BE2C (cell line): Measurements from ENCODE around the gene CNGB1.

ENCODE experiments used
- DNase-seq: peaks from one replicate; pipeline ENCODE4 v3.0.0-alpha.2; 2020
- H3K27me3 ChIP-seq: fragments of 250-450 bp; sonication (Bioruptor Pico); 2 replicates; pipeline ENCODE4 v1.5.1; 2020; ENCODE audit warnings: mild to moderate bottlenecking
- H3K36me3 ChIP-seq: fragments of 250-450 bp; sonication (Bioruptor Pico); 2 replicates; pipeline ENCODE4 v1.5.1; 2020; ENCODE audit warnings: mild to moderate bottlenecking
- H3K4me1 ChIP-seq: fragments of 250-450 bp; sonication (Bioruptor Pico); 2 replicates; pipeline ENCODE4 v1.5.1; 2020
- H3K4me3 ChIP-seq: 2 replicates; pipeline ENCODE4 v1.5.1; 2011; ENCODE audit warnings: low read depth, low read length
- H3K9me3 ChIP-seq: fragments of 250-450 bp; sonication (Bioruptor Pico); 2 replicates; pipeline ENCODE4 v1.5.1; 2020
- CTCF ChIP-seq: IDR thresholded peaks from 2 replicates; pipeline ENCODE4 v1.5.1; 2012; ENCODE audit warnings: mild to moderate bottlenecking, low read depth, low read length

The CNGB1 gene

GRCh38 chr16:57951204-57951960 is 19.5 kb downstream of the CNGB1 start:
- no peaks in the 10 kb centered on the region for H3K36me3 ChIP-seq
- no peak overlapping the region for H3K4me3 ChIP-seq
- peaks cover 8% of the 10 kb centered on the region for H3K4me1 ChIP-seq
- no peak for TF ChIP-seq CTCF
- no peaks in the 10 kb centered on the region; the same call in 1 of the 2 replicates for H3K9me3 ChIP-seq
- DNase-seq, result no peak
- H3K27me3 ChIP-seq, result no peaks in the 10 kb centered on the region

- no peak for TF ChIP-seq CTCF
- no peaks in the 10 kb centered on the region for H3K27me3 ChIP-seq
- DNase-seq, result no peak
Observed at GRCh38 chr16:57950382-57950781, 20.5 kb downstream of the CNGB1 start.

GRCh38 chr16:57949595-57950238 is 21.2 kb downstream of the CNGB1 start:
- H3K36me3 ChIP-seq, result no peaks in the 10 kb centered on the region; the same call in 1 of the 2 replicates
- peaks cover 19% of the 10 kb centered on the region for H3K4me1 ChIP-seq
- DNase-seq, result no peak
- no peaks in the 10 kb centered on the region; the same call in 1 of the 2 replicates for H3K9me3 ChIP-seq
- no peaks in the 10 kb centered on the region for H3K27me3 ChIP-seq
- TF ChIP-seq CTCF, result no peak
- no peak overlapping the region for H3K4me3 ChIP-seq

More at GRCh38 chr16:57950382-57950781, 20.5 kb downstream of the CNGB1 start:
- Histone ChIP-seq H3K4me1 (peaks cover 14% of the 10 kb centered on the region), H3K36me3 (no peaks in the 10 kb centered on the region; the same call in 1 of the 2 replicates), H3K4me3 (no peak overlapping the region), H3K9me3 (no peaks in the 10 kb centered on the region; the same call in 1 of the 2 replicates)

GRCh38 chr16:57949013-57949412 is 21.9 kb downstream of the CNGB1 start:
- no peak for DNase-seq
- Histone ChIP-seq H3K4me3 (no peak overlapping the region), H3K36me3 (no peaks in the 10 kb centered on the region; the same call in 1 of the 2 replicates), H3K27me3 (no peaks in the 10 kb centered on the region), H3K4me1 (peaks cover 19% of the 10 kb centered on the region), H3K9me3 (no peaks in the 10 kb centered on the region; the same call in 1 of the 2 replicates)
- no peak for TF ChIP-seq CTCF

GRCh38 chr16:57948027-57948426 is 22.9 kb downstream of the CNGB1 start:
- Histone ChIP-seq H3K36me3 (no peaks in the 10 kb centered on the region; the same call in 1 of the 2 replicates), H3K4me3 (no peak overlapping the region), H3K4me1 (peaks cover 19% of the 10 kb centered on the region), H3K9me3 (no peaks in the 10 kb centered on the region; the same call in 1 of the 2 replicates), H3K27me3 (no peaks in the 10 kb centered on the region)
- DNase-seq, result no peak
- no peak for TF ChIP-seq CTCF

GRCh38 chr16:57947261-57947660 is 23.7 kb downstream of the CNGB1 start:
- Histone ChIP-seq H3K36me3 (no peaks in the 10 kb centered on the region; the same call in 1 of the 2 replicates), H3K9me3 (no peaks in the 10 kb centered on the region; the same call in 1 of the 2 replicates), H3K4me3 (no peak overlapping the region), H3K27me3 (no peaks in the 10 kb centered on the region), H3K4me1 (peaks cover 19% of the 10 kb centered on the region)
- no peak for DNase-seq
- TF ChIP-seq CTCF, result no peak
